ENCODE data around the gene MNX1. TPM values are rescaled to one million over a fixed set of nuclear protein-coding genes. Genes with fewer than 3 reads are reported as not detected.

MNX1 gene
- total RNA-seq, 3 donors from 2014 or later, result not detected

GRCh38 chr7:156993021-156993924 is 17.2 kb downstream of the MNX1 start:
- ATAC-seq (no peak), DNase-seq (no peak)
- no peaks in the 10 kb centered on the region for H3K36me3 Mint-ChIP-seq (ENCODE audit: insufficient read depth)
- peaks cover 50% of the 10 kb centered on the region for H3K27me3 Mint-ChIP-seq (ENCODE audit: low read depth)
- H3K4me1 Mint-ChIP-seq (ENCODE audit: low read depth), result no peaks in the 10 kb centered on the region
- no peaks in the 10 kb centered on the region for H3K9me3 Mint-ChIP-seq
- H3K4me3 Mint-ChIP-seq, result no peak overlapping the region

- no peaks in the 10 kb centered on the region for H3K4me1 Mint-ChIP-seq (ENCODE audit: low read depth)
- H3K36me3 Mint-ChIP-seq (ENCODE audit: insufficient read depth), result no peaks in the 10 kb centered on the region
- H3K27me3 Mint-ChIP-seq (ENCODE audit: low read depth), result peaks cover 33% of the 10 kb centered on the region
- DNase-seq, result no peak
- H3K9me3 Mint-ChIP-seq, result no peaks in the 10 kb centered on the region
- H3K4me3 Mint-ChIP-seq, result no peak overlapping the region
- ATAC-seq, result no peak
Measured at GRCh38 chr7:156989766-156990535, 20.5 kb downstream of the MNX1 start.

DNA sequence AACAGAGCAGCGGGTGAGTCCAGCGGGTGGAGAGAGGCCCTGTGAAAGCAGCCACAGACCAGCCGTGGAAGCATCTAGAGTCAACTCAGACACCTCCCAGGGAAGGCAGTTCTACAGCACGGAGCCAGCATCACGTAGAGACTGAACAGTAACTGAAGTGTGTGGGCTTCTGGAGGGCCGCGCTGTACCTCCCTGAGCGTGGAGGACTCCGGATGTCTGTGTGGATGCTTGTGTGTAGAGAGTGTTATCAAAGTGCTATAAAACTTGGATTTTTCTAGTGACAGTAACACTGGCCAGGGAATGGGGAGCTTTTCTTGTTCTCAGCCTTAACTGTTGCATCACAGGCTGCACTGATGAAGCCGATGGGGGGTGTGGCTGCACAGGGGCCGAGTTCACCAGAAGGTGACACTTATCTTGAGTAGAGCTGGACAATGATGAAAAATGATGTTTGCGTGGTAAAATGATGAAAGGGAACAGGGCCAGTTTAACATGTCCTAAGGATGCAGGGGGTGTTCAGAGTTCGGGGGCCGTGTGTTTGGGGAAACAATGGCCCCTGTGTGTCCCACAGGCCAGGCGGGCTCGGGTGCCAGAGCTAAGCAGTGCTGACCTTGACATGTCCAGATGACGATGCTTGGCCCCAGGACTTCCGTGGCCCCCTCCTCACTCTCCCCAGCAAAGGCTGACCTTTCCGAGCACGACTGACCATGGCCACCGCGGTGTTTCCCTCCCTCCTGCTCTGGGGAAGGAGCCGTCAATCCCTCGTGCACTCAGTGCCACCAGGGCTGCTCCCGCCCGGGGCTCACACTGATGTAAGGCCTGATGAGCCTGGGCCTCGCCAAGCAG is 21.9 kb downstream of the MNX1 start:
- no peak for DNase-seq
- H3K9me3 Mint-ChIP-seq, result no peaks in the 10 kb centered on the region
- no peak overlapping the region for H3K4me3 Mint-ChIP-seq
- H3K27me3 Mint-ChIP-seq (ENCODE audit: low read depth), result peaks cover 23% of the 10 kb centered on the region
- ATAC-seq, result no peak
- H3K4me1 Mint-ChIP-seq (ENCODE audit: low read depth), result no peaks in the 10 kb centered on the region
- no peaks in the 10 kb centered on the region for H3K36me3 Mint-ChIP-seq (ENCODE audit: insufficient read depth)

GRCh38 chr7:156986378-156986777 is 24.1 kb downstream of the MNX1 start:
- no peaks in the 10 kb centered on the region for H3K4me1 Mint-ChIP-seq (ENCODE audit: low read depth)
- no peaks in the 10 kb centered on the region for H3K9me3 Mint-ChIP-seq
- no peaks in the 10 kb centered on the region for H3K36me3 Mint-ChIP-seq (ENCODE audit: insufficient read depth)
- peaks cover 14% of the 10 kb centered on the region for H3K27me3 Mint-ChIP-seq (ENCODE audit: low read depth)
- DNase-seq, result no peak
- no peak overlapping the region for H3K4me3 Mint-ChIP-seq
- no peak for ATAC-seq

DNA sequence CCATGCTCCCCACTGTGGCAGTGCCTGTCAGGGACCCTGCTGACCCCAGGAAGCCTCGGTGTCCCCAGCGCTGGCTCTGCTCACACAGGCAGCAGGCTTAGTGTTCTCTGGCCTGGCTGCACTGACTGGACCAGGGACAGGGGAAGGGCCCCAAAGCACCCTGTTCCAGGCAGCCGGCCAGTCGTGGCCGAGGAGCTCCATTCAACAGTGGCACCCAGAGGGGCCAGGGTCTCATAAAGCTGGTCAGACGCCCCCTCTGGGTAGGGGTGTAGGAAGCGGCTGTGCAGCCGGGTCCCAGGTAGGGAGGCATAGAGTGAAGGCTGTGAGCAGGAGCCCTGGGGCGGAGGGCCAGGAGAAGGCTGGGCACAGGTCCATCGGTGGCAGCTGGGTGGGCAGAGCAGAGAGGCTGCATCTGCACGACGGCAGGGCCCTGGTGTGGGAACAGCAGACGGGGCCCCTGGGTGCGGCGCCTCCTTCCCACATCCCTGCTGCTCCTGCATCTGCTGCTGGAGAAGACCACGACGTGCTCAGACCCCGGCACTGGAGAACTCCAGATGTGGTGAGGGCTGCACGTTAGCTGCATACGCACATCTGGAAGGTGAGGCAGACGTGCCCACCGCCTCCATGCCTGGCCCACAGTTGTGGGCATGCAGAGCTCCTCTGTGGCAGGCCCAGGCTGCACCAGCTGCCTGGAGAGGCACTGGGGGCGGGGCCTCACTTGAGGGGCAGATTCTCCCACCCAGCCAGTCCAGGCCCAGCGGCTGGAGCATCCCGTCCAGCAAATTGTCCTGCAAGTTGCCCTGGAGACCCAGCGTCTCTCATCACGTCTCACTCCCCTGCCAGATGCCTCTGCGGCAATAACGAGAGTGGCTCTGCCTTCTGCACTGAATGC is 25.1 kb downstream of the MNX1 start:
- Mint-ChIP-seq H3K36me3 (ENCODE audit: insufficient read depth) (no peaks in the 10 kb centered on the region), H3K27me3 (ENCODE audit: low read depth) (peaks cover 8% of the 10 kb centered on the region), H3K4me3 (no peak overlapping the region), H3K4me1 (ENCODE audit: low read depth) (no peaks in the 10 kb centered on the region), H3K9me3 (no peaks in the 10 kb centered on the region)
- no peak for DNase-seq
- no peak for ATAC-seq

DNA sequence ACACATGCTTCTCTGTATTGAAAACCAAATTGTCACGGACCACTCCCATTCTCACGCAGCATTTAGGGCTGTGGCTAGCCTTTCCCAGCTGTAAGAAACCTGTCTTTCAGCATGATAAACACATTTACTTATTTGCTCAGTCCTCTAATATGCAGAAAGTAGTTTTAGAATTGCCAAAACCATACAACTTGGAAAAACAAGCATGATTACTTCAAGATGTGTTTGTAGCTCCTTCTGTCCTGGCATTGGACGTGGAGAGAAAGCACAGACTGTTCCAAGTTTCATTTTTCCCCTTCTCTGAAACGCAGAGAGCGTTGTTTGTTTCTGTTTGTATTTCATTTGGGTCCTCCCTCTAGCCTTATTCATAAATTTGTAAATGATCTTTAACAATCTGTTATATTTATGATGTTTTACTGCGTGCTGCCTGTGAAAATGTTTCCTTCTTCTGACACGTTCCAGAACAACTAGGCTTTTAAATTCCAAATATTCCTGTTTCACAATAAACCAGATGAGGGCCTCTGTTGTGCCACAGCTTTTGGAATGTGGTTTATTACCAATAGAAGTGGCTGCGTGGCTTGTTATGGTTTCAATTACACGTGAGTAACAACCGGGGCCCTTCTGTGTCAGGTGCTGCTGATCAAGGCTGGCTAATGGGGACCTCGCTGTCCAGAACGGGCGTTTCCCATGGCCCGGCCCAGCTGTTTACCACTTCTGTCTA is 26.1 kb downstream of the MNX1 start:
- Mint-ChIP-seq H3K9me3 (peaks cover 3% of the 10 kb centered on the region), H3K27me3 (ENCODE audit: low read depth) (peaks cover 5% of the 10 kb centered on the region), H3K4me1 (ENCODE audit: low read depth) (no peaks in the 10 kb centered on the region), H3K4me3 (no peak overlapping the region), H3K36me3 (ENCODE audit: insufficient read depth) (peaks cover 4% of the 10 kb centered on the region)
- no peak for DNase-seq
- ATAC-seq, result no peak

- Mint-ChIP-seq H3K4me1 (ENCODE audit: low read depth) (no peaks in the 10 kb centered on the region), H3K4me3 (no peak overlapping the region), H3K27me3 (ENCODE audit: low read depth) (no peaks in the 10 kb centered on the region), H3K9me3 (peaks cover 7% of the 10 kb centered on the region), H3K36me3 (ENCODE audit: insufficient read depth) (peaks cover 7% of the 10 kb centered on the region)
- DNase-seq, result no peak
- no peak for ATAC-seq
Measured at GRCh38 chr7:156979711-156980110, 30.8 kb downstream of the MNX1 start.

DNA sequence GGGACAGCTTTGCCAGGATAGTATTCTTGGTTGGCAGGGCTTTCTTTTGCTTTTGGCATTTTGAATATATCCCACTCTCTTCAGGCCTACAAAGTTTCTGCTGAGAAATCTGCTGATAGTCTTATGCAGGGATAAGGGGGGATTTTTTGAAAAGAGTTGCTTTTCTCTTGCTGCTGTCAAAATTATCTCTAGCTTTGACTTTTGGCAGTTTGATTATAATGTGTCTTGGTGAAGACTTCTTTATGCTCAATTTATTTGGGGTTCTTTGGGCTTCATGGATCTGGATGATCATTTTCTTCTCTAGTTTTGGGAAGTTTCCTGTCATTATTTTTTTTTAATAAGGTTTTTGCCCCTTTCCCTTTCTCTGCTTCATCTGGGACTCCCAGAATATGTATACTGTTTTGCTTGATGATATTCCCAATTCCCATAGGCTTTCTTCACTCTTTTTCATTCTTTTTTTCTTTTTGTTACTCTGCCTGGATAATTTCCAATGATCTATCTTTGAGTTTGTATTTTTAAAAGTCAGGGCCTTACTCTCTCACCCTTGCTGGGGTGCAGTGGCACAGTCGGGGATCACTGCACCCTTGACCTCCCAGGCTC is 31.4 kb downstream of the MNX1 start:
- Mint-ChIP-seq H3K36me3 (ENCODE audit: insufficient read depth) (peaks cover 7% of the 10 kb centered on the region), H3K4me3 (no peak overlapping the region), H3K4me1 (ENCODE audit: low read depth) (no peaks in the 10 kb centered on the region), H3K27me3 (ENCODE audit: low read depth) (no peaks in the 10 kb centered on the region), H3K9me3 (peaks cover 7% of the 10 kb centered on the region)
- ATAC-seq, result no peak
- DNase-seq, result no peak

DNA sequence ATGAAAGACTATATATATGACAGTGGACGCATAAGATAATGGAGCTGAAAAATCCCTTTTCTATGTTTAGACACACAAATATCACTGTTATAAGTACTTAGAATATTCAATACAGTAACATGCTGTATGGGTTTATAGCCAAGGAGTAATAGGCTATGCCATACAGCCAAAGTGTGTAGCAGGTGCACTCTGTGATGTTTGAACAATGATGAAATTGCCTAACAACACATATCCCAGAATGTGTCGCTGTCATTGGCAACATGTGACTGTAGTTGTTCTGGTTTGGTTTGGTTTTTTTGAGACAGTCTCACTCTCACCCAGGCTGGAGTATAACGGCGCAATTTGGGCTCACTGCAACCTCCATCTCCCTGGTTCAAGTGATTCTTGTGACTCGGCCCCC is 34.8 kb downstream of the MNX1 start:
- Mint-ChIP-seq H3K9me3 (peaks cover 7% of the 10 kb centered on the region), H3K4me3 (no peak overlapping the region), H3K4me1 (ENCODE audit: low read depth) (no peaks in the 10 kb centered on the region), H3K36me3 (ENCODE audit: insufficient read depth) (peaks cover 19% of the 10 kb centered on the region), H3K27me3 (ENCODE audit: low read depth) (no peaks in the 10 kb centered on the region)
- no peak for DNase-seq
- no peak for ATAC-seq

DNA sequence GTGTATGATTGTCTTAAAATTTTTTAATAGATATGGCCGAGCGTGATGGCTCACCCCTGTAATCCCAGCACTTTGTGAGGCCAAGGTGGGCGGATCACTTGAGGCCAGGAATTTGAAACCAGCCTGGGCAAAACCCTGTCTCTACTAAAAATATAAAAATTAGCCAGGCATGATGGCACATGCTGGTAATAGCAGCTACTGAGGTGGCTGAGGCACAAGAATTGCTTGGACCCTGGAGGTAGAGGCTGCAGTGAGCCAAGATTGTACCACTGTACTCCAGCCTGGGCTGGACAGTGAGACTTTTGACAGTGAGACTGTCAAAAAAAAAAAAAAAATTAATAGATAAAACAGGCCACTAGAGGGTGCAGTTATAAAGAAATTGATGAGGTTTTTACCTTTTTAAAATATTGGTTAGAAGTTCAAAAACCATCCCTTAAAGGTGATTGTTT is 40.5 kb downstream of the MNX1 start:
- Mint-ChIP-seq H3K9me3 (no peaks in the 10 kb centered on the region), H3K4me1 (ENCODE audit: low read depth) (no peaks in the 10 kb centered on the region), H3K27me3 (ENCODE audit: low read depth) (no peaks in the 10 kb centered on the region), H3K36me3 (ENCODE audit: insufficient read depth) (peaks cover 39% of the 10 kb centered on the region), H3K4me3 (no peak overlapping the region)
- ATAC-seq (no peak), DNase-seq (no peak)

- no peaks in the 10 kb centered on the region for H3K27me3 Mint-ChIP-seq (ENCODE audit: low read depth)
- H3K9me3 Mint-ChIP-seq, result no peaks in the 10 kb centered on the region
- no peaks in the 10 kb centered on the region for H3K4me1 Mint-ChIP-seq (ENCODE audit: low read depth)
- peaks cover 47% of the 10 kb centered on the region for H3K36me3 Mint-ChIP-seq (ENCODE audit: insufficient read depth)
- DNase-seq (no peak), ATAC-seq (no peak)
- no peak overlapping the region for H3K4me3 Mint-ChIP-seq
Measured at GRCh38 chr7:156968183-156968582, 42.3 kb downstream of the MNX1 start.

DNA sequence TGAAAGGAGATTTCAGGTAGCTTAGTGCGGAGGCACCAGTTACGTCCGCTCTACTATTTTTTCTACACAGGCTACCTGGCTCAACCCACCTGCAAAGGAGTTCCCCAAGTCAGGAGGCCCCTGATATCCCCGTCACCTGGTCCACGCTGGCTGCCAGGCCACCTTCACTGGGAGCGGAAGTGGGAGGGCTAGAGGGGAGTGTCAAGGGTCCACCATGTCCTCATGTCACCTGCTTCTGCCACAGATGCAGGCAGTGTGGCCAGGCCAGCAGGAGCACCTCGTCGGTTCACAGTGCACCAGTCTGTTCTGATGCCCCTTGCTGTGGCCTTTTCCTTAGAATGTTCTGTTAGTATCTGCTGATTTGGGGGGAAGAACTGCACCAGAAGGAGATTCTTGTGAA is 44.1 kb downstream of the MNX1 start:
- H3K4me1 Mint-ChIP-seq (ENCODE audit: low read depth), result no peaks in the 10 kb centered on the region
- H3K4me3 Mint-ChIP-seq, result no peak overlapping the region
- H3K9me3 Mint-ChIP-seq, result no peaks in the 10 kb centered on the region
- ATAC-seq (no peak), DNase-seq (no peak)
- no peaks in the 10 kb centered on the region for H3K27me3 Mint-ChIP-seq (ENCODE audit: low read depth)
- H3K36me3 Mint-ChIP-seq (ENCODE audit: insufficient read depth), result peaks cover 52% of the 10 kb centered on the region

DNA sequence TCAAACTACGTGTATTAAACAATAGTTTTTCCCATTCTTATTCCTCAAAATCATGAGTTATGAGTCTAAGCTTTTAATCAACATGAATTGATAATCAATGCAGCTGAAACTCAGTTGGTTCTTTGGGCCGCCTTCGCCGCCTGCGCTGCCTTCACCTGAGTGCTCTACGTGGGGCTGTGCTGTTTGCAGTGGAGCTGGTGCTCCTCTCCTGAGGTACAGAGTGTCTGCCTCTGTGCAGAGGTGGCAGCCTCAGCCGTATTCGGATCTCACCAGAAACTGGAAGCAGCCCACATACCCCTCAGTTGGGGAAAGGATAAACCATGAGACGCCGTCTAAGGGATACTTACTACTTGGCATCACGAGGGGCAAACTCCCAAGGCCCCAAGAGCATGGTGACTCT is 45.5 kb downstream of the MNX1 start:
- Mint-ChIP-seq H3K36me3 (ENCODE audit: insufficient read depth) (peaks cover 60% of the 10 kb centered on the region), H3K27me3 (ENCODE audit: low read depth) (no peaks in the 10 kb centered on the region), H3K9me3 (no peaks in the 10 kb centered on the region), H3K4me3 (no peak overlapping the region), H3K4me1 (ENCODE audit: low read depth) (no peaks in the 10 kb centered on the region)
- DNase-seq (no peak), ATAC-seq (no peak)

Data from activated T-cell treated with anti-CD3 and anti-CD28 coated beads, Interleukin-2, amount 50 U/mL, for 4 hours (primary cell).